HepG2 (cell line): ENCODE measurements around the gene CALN1. TPM values are rescaled to one million over a fixed set of nuclear protein-coding genes. Genes with fewer than 3 reads are reported as not detected.

ENCODE experiments used
- ATAC-seq: fragments of 200-7000 bp; cut with Tn5 transposase; 3 replicates; pipeline ENCODE4 v1.9.1; 2020; ENCODE audit warnings: mild to moderate bottlenecking, moderate library complexity
- BruUV-seq: library from RNA; stranded (reverse); fragments of 400-500 nt; replicated peaks from 2 replicates; lab custom pipeline; 2021; lab: Mats Ljungman, UMichigan
- CTCF ChIA-PET: fragments of 300-600 bp; formaldehyde crosslinking; extraction: SDS; loops from one replicate; lab custom pipeline; 2021; ENCODE audit warnings: low total read pairs, inconsistent platforms, low intra/inter-chr PET ratio; lab: Yijun Ruan, JAX
- POLR2A ChIA-PET: fragments of 350-600 bp; sonication (Branson Sonifier 250); formaldehyde crosslinking; loops from one replicate; lab custom pipeline; 2020; ENCODE audit warnings: antibody characterized with exemption, inconsistent platforms; lab: Yijun Ruan, JAX
- DNase-seq: peaks from one replicate; pipeline ENCODE4 v3.0.0-alpha.2; 2015; ENCODE audit warnings: low spot score
- FAIRE-seq: peaks from 3 replicates; lab custom pipeline; 2011; peaks lifted over from hg19 to GRCh38; lab: Jason Lieb, UNC
- H2AFZ ChIP-seq: one replicate; pipeline ENCODE4 v1.6.1; 2011; ENCODE audit warnings: low read length, inconsistent platforms
- H3K27ac ChIP-seq: fragments of 300-600 bp; 3 replicates; pipeline ENCODE4 v1.8.0; 2011; ENCODE audit warnings: mixed run types, mild to moderate bottlenecking, mixed read lengths, low read length, inconsistent platforms; ENCODE audit not compliant: insufficient read depth; ENCODE audit errors: extremely low read length
- H3K27me3 ChIP-seq, 2 experiments: fragments of 200-600 bp in 1 of 2; 2 replicates in 1 of 2; 3 replicates in 1 of 2; pipeline versions ENCODE4 v1.6.0 to v1.8.0; 2011; ENCODE audit warnings: low read length in 2 of 2, mild to moderate bottlenecking in 2 of 2, moderate library complexity in 2 of 2, inconsistent platforms in 1 of 2; ENCODE audit not compliant: insufficient read depth in 2 of 2, control insufficient read depth in 1 of 2
- H3K36me3 ChIP-seq, 2 experiments: fragments of 200-600 bp in 1 of 2; replicated peaks in 1 of 2; 2 replicates in 1 of 2; 3 replicates in 1 of 2; pipeline versions ENCODE4 v1.5.1 to v1.8.0; 2011; ENCODE audit warnings: low read length in 2 of 2, inconsistent platforms in 1 of 2; ENCODE audit not compliant: insufficient read depth in 2 of 2, control insufficient read depth in 1 of 2
- H3K4me1 ChIP-seq: 2 replicates; pipeline ENCODE4 v1.5.1; 2012; ENCODE audit warnings: low read length, inconsistent platforms; ENCODE audit not compliant: insufficient read depth
- H3K4me2 ChIP-seq: 2 replicates; pipeline ENCODE4 v1.6.0; 2011; ENCODE audit warnings: low read depth, low read length, inconsistent platforms
- H3K4me3 ChIP-seq, 3 experiments: fragments of 200-600 bp in 1 of 3; sonication (generic), shearing (Covaris generic) in 1 of 3; replicated peaks in 1 of 3; 2 replicates each; pipeline ENCODE4 v1.5.1; 2011 to 2016; ENCODE audit warnings: low read length in 3 of 3, inconsistent platforms in 2 of 3, low read depth in 2 of 3, mild to moderate bottlenecking in 2 of 3, control low read depth in 1 of 3, mixed read lengths in 1 of 3; ENCODE audit not compliant: insufficient read depth in 1 of 3
- H3K79me2 ChIP-seq: one replicate; pipeline ENCODE4 v1.6.1; 2011; ENCODE audit warnings: low read length, inconsistent platforms; ENCODE audit not compliant: insufficient read depth
- H3K9ac ChIP-seq: 2 replicates; pipeline ENCODE4 v1.6.0; 2011; ENCODE audit warnings: mild to moderate bottlenecking, low read depth, low read length, inconsistent platforms; ENCODE audit not compliant: insufficient read depth
- H3K9me3 ChIP-seq: 2 replicates; pipeline ENCODE4 v1.5.1; 2012; ENCODE audit warnings: mild to moderate bottlenecking, low read length
- H4K20me1 ChIP-seq: 2 replicates; pipeline ENCODE4 v1.6.0; 2011; ENCODE audit warnings: inconsistent platforms, mild to moderate bottlenecking, low read length, moderate library complexity; ENCODE audit not compliant: insufficient read depth
- DMTF1 ChIP-seq: sonication (generic); formaldehyde crosslinking; IDR thresholded peaks from 2 replicates; pipeline ENCODE4 v1.4.0; 2020; ENCODE audit warnings: mild to moderate bottlenecking, missing genetic modification reagents
- ELF1 ChIP-seq: sonication (generic); formaldehyde crosslinking; IDR thresholded peaks from 2 replicates; pipeline ENCODE4 v1.4.0; 2020; ENCODE audit warnings: missing genetic modification reagents
- HNF4A ChIP-seq: sonication (generic); formaldehyde crosslinking; IDR thresholded peaks from 2 replicates; pipeline ENCODE4 v1.4.0; 2020; ENCODE audit warnings: missing genetic modification reagents
- MTF1 ChIP-seq: sonication (generic); formaldehyde crosslinking; IDR thresholded peaks from 2 replicates; pipeline ENCODE4 v1.5.0; 2020; ENCODE audit warnings: missing genetic modification reagents
- RFX3 ChIP-seq: IDR thresholded peaks from 2 replicates; pipeline ENCODE4 v1.6.1; 2016; ENCODE audit warnings: missing biosample characterization, missing genetic modification reagents
- ZNF280D ChIP-seq: sonication (generic); formaldehyde crosslinking; IDR thresholded peaks from 2 replicates; pipeline ENCODE4 v1.5.1; 2020; ENCODE audit warnings: mild to moderate bottlenecking, missing genetic modification reagents
- ZNF543 ChIP-seq: sonication (generic); formaldehyde crosslinking; IDR thresholded peaks from 2 replicates; pipeline ENCODE4 v1.4.0; 2020; ENCODE audit warnings: mild to moderate bottlenecking, missing genetic modification reagents
- ZNF749 ChIP-seq: sonication (generic); formaldehyde crosslinking; IDR thresholded peaks from 2 replicates; pipeline ENCODE4 v1.8.0; 2022; ENCODE audit warnings: mild to moderate bottlenecking, missing genetic modification reagents, moderate library complexity, borderline replicate concordance
- WGBS: methylation state at CpG from one replicate; pipeline ENCODE4 v1.1.6; 2017; ENCODE audit warnings: low lambda C conversion rate; 5-methylcytosine and 5-hydroxymethylcytosine counted together
- in situ Hi-C: cut with HindIII; loops from 2 replicates; pipeline ENCODE4 v1.10.0; 2017; ENCODE audit warnings: low pct_unique_long_range_greater_than_20kb; ENCODE audit not compliant: extremely low pct_ligation_motif_present
- intact Hi-C: fragments of 100-400 bp; cut with micrococcal nuclease; formaldehyde crosslinking; loops from one replicate; pipeline ENCODE4 v1.10.0; 2022; ENCODE audit not compliant: unreplicated experiment
- polyA plus RNA-seq, 8 experiments: library from polyadenylated mRNA; depleted of rRNA in 3 of 8; stranded (reverse) in 7 of 8; unstranded in 1 of 8; fragments of >200 nt; fragmentation: Illumina TruSeq in 4 of 8; extraction: Trizol in 4 of 8; gene quantifications; 2 replicates each; pipeline versions ENCODE4 v1.2.1 to v1.2.3, GENCODE V29; 2011 to 2016; ENCODE audit warnings: low read depth in 4 of 8, missing spikeins in 1 of 8, mixed read lengths in 1 of 8; ENCODE audit not compliant: insufficient read depth in 1 of 8
- total RNA-seq, 5 experiments: library from RNA; depleted of rRNA; stranded (reverse); fragments of >200 nt; fragmentation: Illumina TruSeq; extraction: Trizol; gene quantifications; 2 replicates each; pipeline ENCODE4 v1.2.3, GENCODE V29; 2016; ENCODE audit warnings: low read depth in 1 of 5

CALN1 gene
- total and polyA plus RNA-seq, 2 of the 13 experiments (the other 11 are each of a cell fraction or from before 2014, with no cell fraction given), result not detected

GRCh38 chr7:72445580-72445979, 33.4 kb upstream of the CALN1 start (continued):
- TF ChIP-seq DMTF1 (no peak), RFX3 (CRISPR knock-in tag) (no peak), ZNF749 (CRISPR knock-in tag) (no peak), ZNF543 (no peak), MTF1 (CRISPR knock-in tag) (no peak), ZNF280D (CRISPR knock-in tag) (no peak)

GRCh38 chr7:72445075-72445474, 32.9 kb upstream of the CALN1 start:
- peak overlapping the region in 1 of 3 experiments; percentile 33; a peak in 1 of 6 replicates for H3K4me3 ChIP-seq
- in situ Hi-C loops (no loop called here), intact Hi-C loops (no loop called here)
- ATAC-seq (peak; percentile 79), DNase-seq (peak; percentile 6), FAIRE-seq (no peak)
- no peaks in the 10 kb centered on the region for H3K79me2 ChIP-seq
- H3K9ac ChIP-seq, result no peak overlapping the region
- ChIA-PET CTCF (no interaction called here), POLR2A (no interaction called here)
- no peaks in the 10 kb centered on the region for H3K36me3 ChIP-seq
- TF ChIP-seq ELF1 (no peak), HNF4A (CRISPR knock-in tag) (peak; percentile 43; the same call in 1 of the 2 replicates)
- H3K27ac ChIP-seq, result no peak overlapping the region
- no TSS peak for BruUV-seq
- peaks cover 18% of the 10 kb centered on the region for H3K4me1 ChIP-seq
- 16% methylated on average over 4 of the region's 6 CpGs for WGBS
- H2AFZ ChIP-seq, result no peak overlapping the region
- H3K27me3 ChIP-seq, result peaks cover 8 to 39% of the 10 kb centered on the region in 2 experiments
- H3K9me3 ChIP-seq, result no peaks in the 10 kb centered on the region
- no peaks in the 10 kb centered on the region for H4K20me1 ChIP-seq
- peak overlapping the region; percentile 63 for H3K4me2 ChIP-seq
